ENCODE measurements around the gene BNIP3.
A peak's percentile ranks its signal among the peaks of the same experiment; 100 is the strongest.
"Not testable (repeated sequence)": the region's sequence is repeated elsewhere in the genome, so short reads cannot be mapped to it uniquely, and the experiment has no call there.

Gene BNIP3

GRCh38 chr10:131928248-131929095 lies 53.3 kb downstream of the BNIP3 start:
- DNase-seq = peak; percentile 17

- no peak for DNase-seq
Measured at GRCh38 chr10:131926743-131927595, 54.8 kb downstream of the BNIP3 start.

- DNase-seq = no peak
Measured at GRCh38 chr10:131926253-131926652, 55.5 kb downstream of the BNIP3 start.

- DNase-seq = no peak
Measured at GRCh38 chr10:131925716-131926115, 56.0 kb downstream of the BNIP3 start.

- DNase-seq = no peak
Measured at GRCh38 chr10:131925011-131925649, 56.6 kb downstream of the BNIP3 start.

- DNase-seq = no peak
Measured at GRCh38 chr10:131923038-131923756, 58.5 kb downstream of the BNIP3 start.

GRCh38 chr10:131921184-131921583 lies 60.5 kb downstream of the BNIP3 start:
- DNase-seq = no peak

GRCh38 chr10:131920693-131921092 lies 61.0 kb downstream of the BNIP3 start:
- no peak for DNase-seq

GRCh38 chr10:131920151-131920550 lies 61.6 kb downstream of the BNIP3 start:
- DNase-seq = no peak

- DNase-seq = not testable (repeated sequence)
Measured at GRCh38 chr10:131919461-131919860, 62.3 kb downstream of the BNIP3 start.

Data from fibroblast of skin of abdomen (primary cell).